Activated T-cell treated with anti-CD3 and anti-CD28 coated beads, Interleukin-2, amount 50 U/mL, for 4 hours (primary cell): ENCODE results near the gene DCAF17. TPM values are rescaled to one million over a fixed set of nuclear protein-coding genes. Genes with fewer than 3 reads are reported as not detected.
"Not testable (repeated sequence)": the region's sequence is repeated elsewhere in the genome, so short reads cannot be mapped to it uniquely, and the experiment has no call there.

Experiments
- ATAC-seq, 2 donors: fragments of 200-7000 bp; cut with Tn5 transposase; one replicate each; pipeline ENCODE4 v1.10.0; 2021
- DNase-seq: peaks from one replicate; pipeline ENCODE4 v3.0.0-alpha.2; 2020
- H3K27me3 Mint-ChIP-seq: one replicate; pipeline ENCODE4 v1.8.0; 2021; ENCODE audit warnings: low read depth, mixed read lengths
- H3K36me3 Mint-ChIP-seq: one replicate; pipeline ENCODE4 v1.8.0; 2022; ENCODE audit warnings: mixed read lengths; ENCODE audit not compliant: insufficient read depth
- H3K4me1 Mint-ChIP-seq: one replicate; pipeline ENCODE4 v1.8.0; 2021; ENCODE audit warnings: low read depth, mixed read lengths
- H3K4me3 Mint-ChIP-seq: one replicate; pipeline ENCODE4 v1.8.0; 2021; ENCODE audit warnings: mild to moderate bottlenecking, moderate library complexity, mixed read lengths
- H3K9me3 Mint-ChIP-seq: one replicate; pipeline ENCODE4 v1.8.0; 2021; ENCODE audit warnings: mixed read lengths
- total RNA-seq, 3 donors: library from RNA; stranded (reverse); gene quantifications; one replicate each; pipeline ENCODE4 v1.2.1, GENCODE V29; 2021

The DCAF17 gene
- total RNA-seq, 3 donors from 2014 or later: 19.1 to 26.9 (median 23.0) TPM

- ATAC-seq: no peak
- H3K36me3 Mint-ChIP-seq: peaks cover 15% of the 10 kb centered on the region
- H3K4me1 Mint-ChIP-seq: no peaks in the 10 kb centered on the region
- no peak for DNase-seq
- peaks cover 11% of the 10 kb centered on the region for H3K9me3 Mint-ChIP-seq
- H3K27me3 Mint-ChIP-seq: no peaks in the 10 kb centered on the region
- H3K4me3 Mint-ChIP-seq: no peak overlapping the region
Measured at GRCh38 chr2:171492664-171493063, 58.6 kb downstream of the DCAF17 start.

DNA sequence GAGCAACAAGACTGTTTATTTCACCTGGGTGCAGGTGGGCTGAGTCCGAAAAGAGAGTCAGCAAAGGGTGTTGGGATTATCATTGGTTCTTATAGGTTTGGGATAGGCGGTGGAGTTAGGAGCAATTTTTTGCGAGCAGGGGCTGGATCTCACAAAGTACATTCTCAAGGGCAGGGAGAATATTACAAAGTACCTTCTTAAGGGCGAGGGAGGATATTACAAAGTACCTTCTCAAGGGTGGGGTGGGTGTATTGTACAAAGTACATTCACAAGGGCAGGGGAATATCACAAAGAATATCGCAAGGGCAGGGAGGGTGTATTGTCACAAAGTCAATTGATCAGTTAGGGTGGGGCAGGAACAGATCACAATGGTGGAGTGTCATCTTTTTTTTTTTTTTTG is 63.6 kb downstream of the DCAF17 start:
- ATAC-seq, H3K27me3 Mint-ChIP-seq, H3K36me3 Mint-ChIP-seq, H3K9me3 Mint-ChIP-seq, H3K4me3 Mint-ChIP-seq, H3K4me1 Mint-ChIP-seq, DNase-seq: not testable (repeated sequence)

GRCh38 chr2:171505374-171505773 is 71.3 kb downstream of the DCAF17 start:
- Mint-ChIP-seq H3K36me3 (peaks cover 3% of the 10 kb centered on the region), H3K27me3 (peaks cover 4% of the 10 kb centered on the region), H3K9me3 (no peaks in the 10 kb centered on the region), H3K4me3 (no peak overlapping the region), H3K4me1 (peaks cover 2% of the 10 kb centered on the region)
- DNase-seq: no peak
- ATAC-seq: no peak

GRCh38 chr2:171509945-171510731 is 76.1 kb downstream of the DCAF17 start:
- DNase-seq (no peak), ATAC-seq (peak in 1 of 2 donors; percentile 72)
- Mint-ChIP-seq H3K4me1 (peaks cover 2% of the 10 kb centered on the region), H3K9me3 (no peaks in the 10 kb centered on the region), H3K36me3 (peaks cover 3% of the 10 kb centered on the region), H3K4me3 (no peak overlapping the region), H3K27me3 (peaks cover 4% of the 10 kb centered on the region)

- Mint-ChIP-seq H3K36me3 (peaks cover 3% of the 10 kb centered on the region), H3K27me3 (peaks cover 7% of the 10 kb centered on the region), H3K4me1 (peaks cover 2% of the 10 kb centered on the region), H3K4me3 (no peak overlapping the region), H3K9me3 (no peaks in the 10 kb centered on the region)
- ATAC-seq (no peak), DNase-seq (no peak)
Measured at GRCh38 chr2:171512014-171512413, 78.0 kb downstream of the DCAF17 start.

GRCh38 chr2:171512683-171513195 is 78.7 kb downstream of the DCAF17 start:
- H3K4me1 Mint-ChIP-seq: peaks cover 2% of the 10 kb centered on the region
- H3K36me3 Mint-ChIP-seq: no peaks in the 10 kb centered on the region
- peaks cover 3% of the 10 kb centered on the region for H3K27me3 Mint-ChIP-seq
- no peak overlapping the region for H3K4me3 Mint-ChIP-seq
- DNase-seq: no peak
- no peaks in the 10 kb centered on the region for H3K9me3 Mint-ChIP-seq
- ATAC-seq: no peak

GRCh38 chr2:171513719-171514160 is 79.7 kb downstream of the DCAF17 start:
- DNase-seq: no peak
- ATAC-seq: no peak
- Mint-ChIP-seq H3K27me3 (peaks cover 6% of the 10 kb centered on the region), H3K9me3 (no peaks in the 10 kb centered on the region), H3K36me3 (no peaks in the 10 kb centered on the region), H3K4me3 (no peak overlapping the region), H3K4me1 (peaks cover 2% of the 10 kb centered on the region)

- no peak for DNase-seq
- peaks cover 17% of the 10 kb centered on the region for H3K27me3 Mint-ChIP-seq
- H3K4me1 Mint-ChIP-seq: no peaks in the 10 kb centered on the region
- ATAC-seq: no peak
- no peaks in the 10 kb centered on the region for H3K36me3 Mint-ChIP-seq
- no peaks in the 10 kb centered on the region for H3K9me3 Mint-ChIP-seq
- no peak overlapping the region for H3K4me3 Mint-ChIP-seq
Measured at GRCh38 chr2:171514908-171515582, 81.0 kb downstream of the DCAF17 start.

DNA sequence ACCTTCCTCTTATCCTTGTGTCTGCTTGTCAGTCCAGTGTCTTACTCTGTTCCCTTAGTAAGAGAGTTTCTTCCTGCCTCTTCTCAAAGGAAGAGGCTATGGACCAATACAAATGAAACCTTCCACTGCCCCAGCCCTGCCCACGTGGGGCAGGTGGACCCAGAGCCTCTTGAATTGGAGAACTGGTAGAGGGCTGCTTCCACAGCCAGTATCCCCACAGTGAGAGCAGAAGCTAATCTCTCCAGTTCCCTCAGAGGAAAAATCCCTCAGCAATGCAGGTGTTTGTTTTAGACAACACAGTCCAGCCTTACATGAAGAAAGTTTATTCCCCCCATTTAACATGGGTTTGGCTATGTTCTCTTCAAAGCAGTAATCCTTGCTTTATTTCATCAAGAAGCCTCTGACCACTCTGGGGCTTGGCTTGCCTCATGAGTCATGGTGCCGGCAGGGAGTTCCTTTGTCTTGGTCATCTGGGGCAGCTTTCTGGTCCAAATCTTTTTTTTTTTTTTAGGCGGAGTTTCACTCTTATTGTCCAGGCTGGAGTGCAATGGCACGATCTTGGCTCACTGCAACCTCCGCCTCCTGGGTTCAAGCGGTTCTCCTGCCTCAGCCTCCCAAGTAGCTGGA is 81.8 kb downstream of the DCAF17 start:
- Mint-ChIP-seq H3K9me3 (no peaks in the 10 kb centered on the region), H3K4me1 (no peaks in the 10 kb centered on the region), H3K36me3 (no peaks in the 10 kb centered on the region), H3K4me3 (no peak overlapping the region), H3K27me3 (peaks cover 22% of the 10 kb centered on the region)
- ATAC-seq (no peak), DNase-seq (no peak)

- Mint-ChIP-seq H3K4me3 (no peak overlapping the region), H3K9me3 (no peaks in the 10 kb centered on the region), H3K4me1 (peaks cover 2% of the 10 kb centered on the region), H3K27me3 (peaks cover 26% of the 10 kb centered on the region), H3K36me3 (no peaks in the 10 kb centered on the region)
- DNase-seq (no peak), ATAC-seq (no peak)
Measured at GRCh38 chr2:171516793-171517192, 82.8 kb downstream of the DCAF17 start.

DNA sequence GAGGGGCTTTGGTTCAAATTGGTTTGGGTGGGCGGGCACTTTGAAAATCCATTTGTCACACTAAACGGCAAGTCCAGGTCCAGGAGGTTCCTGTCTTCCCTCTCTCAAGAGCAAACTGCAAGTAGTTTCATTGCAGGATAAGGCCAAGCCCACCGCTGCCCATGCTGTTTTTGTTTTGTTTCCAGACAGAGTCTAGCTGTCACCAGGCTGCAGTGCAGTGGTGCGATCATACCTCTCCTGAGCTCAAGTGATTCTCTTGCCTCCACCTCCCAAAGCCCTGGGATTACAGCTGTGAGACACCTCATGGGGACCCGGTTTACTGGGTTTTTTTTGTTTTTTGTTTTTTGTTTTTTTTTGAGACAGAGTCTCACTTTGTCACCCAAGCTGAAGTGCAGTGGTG is 86.4 kb downstream of the DCAF17 start:
- Mint-ChIP-seq H3K4me1 (peaks cover 12% of the 10 kb centered on the region), H3K27me3 (peaks cover 55% of the 10 kb centered on the region), H3K9me3 (no peaks in the 10 kb centered on the region), H3K36me3 (no peaks in the 10 kb centered on the region), H3K4me3 (no peak overlapping the region)
- ATAC-seq (no peak), DNase-seq (no peak)

GRCh38 chr2:171521361-171522051 is 87.5 kb downstream of the DCAF17 start:
- Mint-ChIP-seq H3K27me3 (peaks cover 55% of the 10 kb centered on the region), H3K36me3 (no peaks in the 10 kb centered on the region), H3K9me3 (no peaks in the 10 kb centered on the region), H3K4me1 (peaks cover 12% of the 10 kb centered on the region), H3K4me3 (peak overlapping the region; percentile 60)
- DNase-seq (no peak), ATAC-seq (no peak)

- Mint-ChIP-seq H3K27me3 (peaks cover 51% of the 10 kb centered on the region), H3K4me3 (peak within 1 kb of the TSS; percentile 76), H3K4me1 (peaks cover 12% of the 10 kb centered on the region), H3K36me3 (no peaks in the 10 kb centered on the region), H3K9me3 (no peaks in the 10 kb centered on the region)
- ATAC-seq (peak; percentile 32 to 58), DNase-seq (no peak)
Measured at GRCh38 chr2:171522052-171522787, 88.2 kb downstream of the DCAF17 start, which contains the start of gene CYBRD1. Gene CYBRD1 (plus strand): TSS chr2:171522474. CDS start chr2:171522546, 72 bp downstream.
